IMR-90 (cell line): ENCODE data around the gene OR6B1. TPM values are rescaled to one million over a fixed set of nuclear protein-coding genes. Genes with fewer than 3 reads are reported as not detected.
A peak's percentile ranks its signal among the peaks of the same experiment; 100 is the strongest.

Experiments
- ATAC-seq: fragments of 200-7000 bp; cut with Tn5 transposase; 2 replicates; pipeline ENCODE4 v1.9.1; 2020; ENCODE audit warnings: low read depth, mild to moderate bottlenecking, moderate library complexity
- BruUV-seq: library from RNA; stranded (reverse); fragments of 400-500 nt; replicated peaks from 2 replicates; lab custom pipeline; 2021; lab: Mats Ljungman, UMichigan
- CTCF ChIA-PET: fragments of 300-600 bp; formaldehyde crosslinking; extraction: SDS; loops from one replicate; lab custom pipeline; 2021; ENCODE audit warnings: antibody characterized with exemption; lab: Yijun Ruan, JAX
- POLR2A ChIA-PET: fragments of 300-600 bp; sonication (Branson Sonifier 250); formaldehyde crosslinking; loops from one replicate; lab custom pipeline; 2022; ENCODE audit warnings: antibody characterized with exemption; ENCODE audit not compliant: unreplicated experiment; lab: Charles Lee
- DNase-seq: peaks from one replicate; pipeline ENCODE4 v3.0.0; 2013
- H2AFZ ChIP-seq: replicated peaks from 2 replicates; pipeline ENCODE3; 2013; ENCODE audit warnings: low read length, mild to moderate bottlenecking; ENCODE audit not compliant: poor library complexity
- H2AK5ac ChIP-seq: 2 replicates; pipeline ENCODE4 v1.6.1; 2013; ENCODE audit warnings: low read depth, low read length, inconsistent platforms
- H2AK9ac ChIP-seq: replicated peaks from 2 replicates; pipeline ENCODE3; 2013; ENCODE audit warnings: mild to moderate bottlenecking, low read depth, low read length, moderate library complexity; ENCODE audit not compliant: poor library complexity
- H2BK120ac ChIP-seq: 2 replicates; pipeline ENCODE4 v1.6.1; 2013; ENCODE audit warnings: low read depth, low read length, inconsistent platforms
- H2BK15ac ChIP-seq: 3 replicates; pipeline ENCODE4 v1.6.1; 2013; ENCODE audit warnings: low read depth, low read length, inconsistent platforms
- H2BK20ac ChIP-seq: 2 replicates; pipeline ENCODE4 v1.6.1; 2013; ENCODE audit warnings: low read depth, mild to moderate bottlenecking, inconsistent platforms, low read length, moderate library complexity
- H2BK5ac ChIP-seq: 2 replicates; pipeline ENCODE4 v1.6.1; 2013; ENCODE audit warnings: mild to moderate bottlenecking, low read depth, low read length, inconsistent platforms; ENCODE audit not compliant: poor library complexity, severe bottlenecking
- H3K14ac ChIP-seq: replicated peaks from 2 replicates; pipeline ENCODE4 v1.6.1; 2013; ENCODE audit warnings: low read depth, low read length, inconsistent platforms
- H3K18ac ChIP-seq: 2 replicates; pipeline ENCODE4 v1.6.1; 2013; ENCODE audit warnings: low read depth, low read length, control low read depth
- H3K23ac ChIP-seq: 2 replicates; pipeline ENCODE4 v1.6.1; 2013; ENCODE audit warnings: low read depth, low read length, inconsistent platforms
- H3K27ac ChIP-seq: 2 replicates; pipeline ENCODE4 v1.5.1; 2013; ENCODE audit warnings: mild to moderate bottlenecking, control low read depth, low read length; ENCODE audit not compliant: insufficient read depth
- H3K27me3 ChIP-seq: 2 replicates; pipeline ENCODE4 v1.6.1; 2013; ENCODE audit warnings: low read length; ENCODE audit not compliant: control insufficient read depth, insufficient read depth
- H3K36me3 ChIP-seq: 2 replicates; pipeline ENCODE4 v1.6.1; 2013; ENCODE audit warnings: low read length, mixed read lengths; ENCODE audit not compliant: control insufficient read depth, insufficient read depth
- H3K4ac ChIP-seq: 2 replicates; pipeline ENCODE4 v1.6.1; 2013; ENCODE audit warnings: low read depth, low read length, inconsistent platforms
- H3K4me1 ChIP-seq: 2 replicates; pipeline ENCODE4 v1.6.1; 2013; ENCODE audit warnings: low read length, mixed read lengths; ENCODE audit not compliant: control insufficient read depth, insufficient read depth
- H3K4me2 ChIP-seq: 2 replicates; pipeline ENCODE4 v1.6.1; 2013; ENCODE audit warnings: low read depth, mild to moderate bottlenecking, control low read depth, low read length, moderate library complexity
- H3K4me3 ChIP-seq: 2 replicates; pipeline ENCODE4 v1.5.1; 2013; ENCODE audit warnings: low read depth, mild to moderate bottlenecking, control low read depth, low read length, moderate library complexity; ENCODE audit not compliant: insufficient read depth
- H3K56ac ChIP-seq: 2 replicates; pipeline ENCODE4 v1.6.1; 2013; ENCODE audit warnings: low read length, inconsistent platforms; ENCODE audit not compliant: insufficient read depth; ENCODE audit errors: extremely low read depth
- H3K79me1 ChIP-seq, 2 experiments: 2 replicates each; pipeline ENCODE4 v1.6.1; 2013; ENCODE audit warnings: low read length in 2 of 2, inconsistent platforms in 1 of 2, low read depth in 1 of 2
- H3K9ac ChIP-seq: 2 replicates; pipeline ENCODE4 v1.6.1; 2013; ENCODE audit warnings: low read depth, low read length, control low read depth
- H3K9me1 ChIP-seq: 2 replicates; pipeline ENCODE4 v1.6.1; 2013; ENCODE audit warnings: low read length, inconsistent platforms; ENCODE audit not compliant: insufficient read depth
- H3K9me3 ChIP-seq: 2 replicates; pipeline ENCODE4 v1.6.1; 2013; ENCODE audit warnings: low read length; ENCODE audit not compliant: control insufficient read depth, insufficient read depth
- H4K20me1 ChIP-seq: 2 replicates; pipeline ENCODE4 v1.6.1; 2013; ENCODE audit warnings: low read length, inconsistent platforms; ENCODE audit not compliant: insufficient read depth
- H4K5ac ChIP-seq: 2 replicates; pipeline ENCODE4 v1.6.1; 2013; ENCODE audit warnings: mild to moderate bottlenecking, low read depth, low read length, control low read depth
- H4K8ac ChIP-seq, 2 experiments: 2 replicates each; pipeline ENCODE4 v1.6.1; 2013; ENCODE audit warnings: low read depth in 2 of 2, low read length in 2 of 2, control low read depth in 1 of 2, inconsistent platforms in 1 of 2
- H4K91ac ChIP-seq: 2 replicates; pipeline ENCODE4 v1.6.1; 2013; ENCODE audit warnings: low read depth, low read length, inconsistent platforms; ENCODE audit not compliant: insufficient read depth
- BHLHE40 ChIP-seq: fragments of 150-350 bp; IDR thresholded peaks from 2 replicates; pipeline ENCODE4 v1.6.1; 2016; ENCODE audit warnings: mild to moderate bottlenecking, low read depth, low read length
- CEBPB ChIP-seq: IDR thresholded peaks from 2 replicates; pipeline ENCODE4 v1.6.1; 2012; ENCODE audit warnings: low read depth, low read length, improper control_type of control experiment
- CHD1 ChIP-seq: IDR thresholded peaks from 2 replicates; pipeline ENCODE4 v1.6.1; 2012; ENCODE audit warnings: low read depth, low read length, improper control_type of control experiment
- CTCF ChIP-seq: conservative IDR thresholded peaks from 2 replicates; pipeline ENCODE4 v1.5.1; 2012; ENCODE audit warnings: mild to moderate bottlenecking, low read depth, low read length, improper control_type of control experiment
- ELK1 ChIP-seq: fragments of 150-350 bp; IDR thresholded peaks from 2 replicates; pipeline ENCODE4 v1.6.1; 2016; ENCODE audit warnings: low read depth, mild to moderate bottlenecking, low read length, moderate library complexity, borderline replicate concordance
- FOS ChIP-seq: fragments of 150-350 bp; IDR thresholded peaks from 2 replicates; pipeline ENCODE4 v1.6.1; 2016; ENCODE audit warnings: low read depth, low read length
- MAFK ChIP-seq: IDR thresholded peaks from 2 replicates; pipeline ENCODE4 v1.6.1; 2012; ENCODE audit warnings: low read depth, low read length, improper control_type of control experiment
- MAZ ChIP-seq: IDR thresholded peaks from 2 replicates; pipeline ENCODE4 v1.6.1; 2012; ENCODE audit warnings: low read depth, mild to moderate bottlenecking, low read length, improper control_type of control experiment, moderate library complexity, borderline replicate concordance
- MXI1 ChIP-seq: IDR thresholded peaks from 2 replicates; pipeline ENCODE4 v1.6.1; 2012; ENCODE audit warnings: low read depth, mild to moderate bottlenecking, low read length, moderate library complexity, borderline replicate concordance
- NFE2L2 ChIP-seq: fragments of 150-350 bp; IDR thresholded peaks from 2 replicates; pipeline ENCODE4 v1.6.1; 2016; ENCODE audit warnings: low read depth, mild to moderate bottlenecking, low read length
- POLR2A ChIP-seq: IDR thresholded peaks from 2 replicates; pipeline ENCODE4 v1.6.1; 2012; ENCODE audit warnings: mild to moderate bottlenecking, low read depth, low read length
- RAD21 ChIP-seq: IDR thresholded peaks from 2 replicates; pipeline ENCODE4 v1.6.1; 2012; ENCODE audit warnings: low read length, improper control_type of control experiment
- RCOR1 ChIP-seq: IDR thresholded peaks from 2 replicates; pipeline ENCODE4 v1.6.1; 2012; ENCODE audit warnings: mild to moderate bottlenecking, low read length, improper control_type of control experiment; ENCODE audit not compliant: insufficient replicate concordance
- RFX5 ChIP-seq: IDR thresholded peaks from 2 replicates; pipeline ENCODE4 v1.8.0; 2012; ENCODE audit warnings: low read depth, mild to moderate bottlenecking, low read length, moderate library complexity
- SMC3 ChIP-seq: fragments of 150-350 bp; IDR thresholded peaks from 2 replicates; pipeline ENCODE4 v1.6.1; 2016; ENCODE audit warnings: low read depth, mild to moderate bottlenecking, antibody characterized with exemption, low read length, moderate library complexity
- WGBS, 2 experiments: methylation state at CpG; one replicate each; pipeline versions ENCODE4 v1.1.5 to v1.1.7; 2013; ENCODE audit warnings: missing lambda C conversion rate in 2 of 2; ENCODE audit not compliant: insufficient read length in 1 of 2; ENCODE audit errors: extremely low coverage in 2 of 2; 5-methylcytosine and 5-hydroxymethylcytosine counted together
- dilution Hi-C: fragments of 300-500 bp; cut with HindIII; formaldehyde crosslinking; loops from one replicate; pipeline ENCODE4 v1.14.3; 2018; ENCODE audit warnings: low sequenced_read_pairs; ENCODE audit not compliant: unreplicated experiment
- in situ Hi-C: fragments of 300-500 bp; cut with MboI; formaldehyde crosslinking; loops from 3 replicates; pipeline ENCODE4 v1.14.3; 2019; ENCODE audit warnings: low sequenced_read_pairs, inconsistent platforms, mixed read lengths
- intact Hi-C: fragments of 100-400 bp; cut with micrococcal nuclease; formaldehyde crosslinking; loops from 2 replicates; pipeline ENCODE4 v1.10.0; 2022
- polyA plus RNA-seq, 3 experiments: library from polyadenylated mRNA; depleted of rRNA; stranded (reverse); fragments of >200 nt; gene quantifications; 2 replicates each; pipeline ENCODE4 v1.2.3, GENCODE V29; 2012; ENCODE audit warnings: low replicate concordance in 1 of 3
- total RNA-seq: library from RNA; depleted of rRNA; stranded (reverse); fragments of >200 nt; gene quantifications from 2 replicates; pipeline ENCODE4 v1.2.3, GENCODE V29; 2012
- TF ChIP-seq, protein P1 (sequence below): fragments of 150-350 bp; IDR thresholded peaks from 2 replicates; pipeline ENCODE4 v1.6.1; 2017; ENCODE audit warnings: mild to moderate bottlenecking, antibody characterized with exemption, low read length, low read depth

OR6B1 gene
- total and polyA plus RNA-seq, 2 of the 4 experiments (the other 2 are of a cell fraction) = not detected

DNA sequence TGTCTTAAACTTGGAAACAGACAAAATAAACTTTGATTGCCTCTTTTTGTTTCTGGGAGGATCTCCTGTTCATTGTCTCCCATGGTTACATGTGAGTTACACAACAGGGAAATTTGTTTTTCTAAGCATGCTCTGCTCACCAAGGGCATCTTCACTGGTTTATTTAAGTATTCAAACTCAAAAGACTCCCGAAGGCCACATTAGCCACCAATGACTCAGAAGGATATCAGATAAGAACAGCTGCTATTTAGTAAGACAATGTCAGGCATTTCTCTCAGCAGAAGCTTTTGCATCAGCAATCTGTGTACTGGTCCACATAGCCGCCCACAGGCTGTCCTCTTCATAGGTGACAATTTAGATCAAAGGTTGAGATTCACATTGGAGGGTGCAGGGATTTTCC is 19.3 kb downstream of the OR6B1 start:
- Histone ChIP-seq H4K91ac (no peak overlapping the region), H3K4me3 (no peak overlapping the region), H3K27me3 (peaks cover 2% of the 10 kb centered on the region), H2BK120ac (no peak overlapping the region), H3K56ac (no peak overlapping the region), H3K9ac (no peak overlapping the region), H2AFZ (no peak overlapping the region), H3K14ac (no peak overlapping the region), H3K79me1 (no peaks in the 10 kb centered on the region), H2BK15ac (no peak overlapping the region), H3K4ac (no peak overlapping the region), H2AK5ac (no peak overlapping the region), H3K9me1 (no peaks in the 10 kb centered on the region), H4K5ac (no peak overlapping the region), H3K36me3 (no peaks in the 10 kb centered on the region), H3K23ac (no peak overlapping the region), H2AK9ac (no peak overlapping the region), H3K4me1 (no peaks in the 10 kb centered on the region), H3K9me3 (no peaks in the 10 kb centered on the region), H2BK20ac (no peak overlapping the region), H3K4me2 (no peak overlapping the region), H3K18ac (no peak overlapping the region), H2BK5ac (no peak overlapping the region), H4K20me1 (no peaks in the 10 kb centered on the region), H3K27ac (no peak overlapping the region), H4K8ac (no peak overlapping the region)
- no TSS peak for BruUV-seq
- in situ Hi-C loops (no loop called here), intact Hi-C loops (loop anchor here (10.0 kb wide), 1 partner anchor 135 kb away; no protein-coding TSS in a partner anchor), dilution Hi-C loops (no loop called here)
- ChIA-PET CTCF (no interaction called here), POLR2A (no interaction called here)
- no CpG with 5 or more reads among the region's 2 CpGs for whole genome bisulfite sequencing, 2 experiments
- TF ChIP-seq CTCF = no peak
- TF ChIP-seq BHLHE40 = peak; percentile 49
- TF ChIP-seq MAFK = peak; percentile 51; the same call in 1 of the 2 replicates
- no peak for TF ChIP-seq MXI1
- no peak for TF ChIP-seq POLR2A
- no peak for TF ChIP-seq RAD21
- TF ChIP-seq NFE2L2 = no peak
- TF ChIP-seq MAZ = no peak
- TF ChIP-seq ELK1 = no peak
- TF ChIP-seq RFX5 = peak; percentile 52; the same call in 1 of the 2 replicates
- TF ChIP-seq SMC3 = no peak
- TF ChIP-seq CEBPB = peak; percentile 82
- TF ChIP-seq, protein P1, sequence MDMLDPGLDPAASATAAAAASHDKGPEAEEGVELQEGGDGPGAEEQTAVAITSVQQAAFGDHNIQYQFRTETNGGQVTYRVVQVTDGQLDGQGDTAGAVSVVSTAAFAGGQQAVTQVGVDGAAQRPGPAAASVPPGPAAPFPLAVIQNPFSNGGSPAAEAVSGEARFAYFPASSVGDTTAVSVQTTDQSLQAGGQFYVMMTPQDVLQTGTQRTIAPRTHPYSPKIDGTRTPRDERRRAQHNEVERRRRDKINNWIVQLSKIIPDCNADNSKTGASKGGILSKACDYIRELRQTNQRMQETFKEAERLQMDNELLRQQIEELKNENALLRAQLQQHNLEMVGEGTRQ = no peak
- TF ChIP-seq RCOR1 = peak; percentile 50
- TF ChIP-seq CHD1 = no peak
- TF ChIP-seq FOS = peak; percentile 77
- ATAC-seq (peak; percentile 94), DNase-seq (peak; percentile 91)
